EL (cell line): ENCODE measurements around the gene SPOCK1.

Experiments used
- DNase-seq: peaks from one replicate; pipeline ENCODE4 v3.0.0-alpha.2; 2016

The SPOCK1 gene

GRCh38 chr5:137439645-137440044 lies 59.5 kb downstream of the SPOCK1 start:
- DNase-seq = no peak

GRCh38 chr5:137438932-137439331 lies 60.2 kb downstream of the SPOCK1 start:
- no peak for DNase-seq

- DNase-seq = no peak
Measured at GRCh38 chr5:137437774-137438173, 61.4 kb downstream of the SPOCK1 start.

GRCh38 chr5:137433539-137433938 lies 65.6 kb downstream of the SPOCK1 start:
- no peak for DNase-seq

- no peak for DNase-seq
Measured at GRCh38 chr5:137432376-137432775, 66.8 kb downstream of the SPOCK1 start.

GRCh38 chr5:137431051-137431450 lies 68.1 kb downstream of the SPOCK1 start:
- no peak for DNase-seq

GRCh38 chr5:137415231-137415681 lies 83.9 kb downstream of the SPOCK1 start:
- peak; percentile 80 for DNase-seq

GRCh38 chr5:137414112-137414755 lies 84.9 kb downstream of the SPOCK1 start:
- DNase-seq = no peak

GRCh38 chr5:137412136-137412535 lies 87.0 kb downstream of the SPOCK1 start:
- no peak for DNase-seq

- no peak for DNase-seq
Measured at GRCh38 chr5:137410234-137411010, 88.7 kb downstream of the SPOCK1 start.

GRCh38 chr5:137409736-137410135 lies 89.4 kb downstream of the SPOCK1 start:
- DNase-seq = no peak

- DNase-seq = no peak
Measured at GRCh38 chr5:137407090-137407489, 92.0 kb downstream of the SPOCK1 start.

- DNase-seq = no peak
Measured at GRCh38 chr5:137405393-137405792, 93.7 kb downstream of the SPOCK1 start.

- DNase-seq = no peak
Measured at GRCh38 chr5:137403869-137404268, 95.3 kb downstream of the SPOCK1 start.

- DNase-seq = no peak
Measured at GRCh38 chr5:137402436-137403187, 96.5 kb downstream of the SPOCK1 start.

GRCh38 chr5:137401946-137402345 lies 97.2 kb downstream of the SPOCK1 start:
- DNase-seq = no peak

- DNase-seq = no peak
Measured at GRCh38 chr5:137400571-137400970, 98.6 kb downstream of the SPOCK1 start.

GRCh38 chr5:137399911-137400310 lies 99.2 kb downstream of the SPOCK1 start:
- DNase-seq = no peak

- DNase-seq = no peak
Measured at GRCh38 chr5:137398751-137399150, 100.4 kb downstream of the SPOCK1 start.

GRCh38 chr5:137398154-137398553 lies 101.0 kb downstream of the SPOCK1 start:
- DNase-seq = no peak

- peak; percentile 71 for DNase-seq
Measured at GRCh38 chr5:137395011-137395755, 103.9 kb downstream of the SPOCK1 start.

- no peak for DNase-seq
Measured at GRCh38 chr5:137394380-137394779, 104.7 kb downstream of the SPOCK1 start.
